ENCODE results near the gene ADGRG1.

GRCh38 chr16:57703416-57704010 lies 75.1 kb downstream of the ADGRG1 start:
- TF ChIP-seq CTCF (conservative IDR thresholded peaks at IDR 0.05) = no peak
- TF ChIP-seq EZH2 (IDR thresholded peaks at IDR 0.05; ENCODE audit: low read depth) = no peak
